GM21423 (cell line): ENCODE measurements around the gene KRT14.
"Not testable (repeated sequence)": the region's sequence is repeated elsewhere in the genome, so short reads cannot be mapped to it uniquely, and the experiment has no call there.

Source experiments
- ATAC-seq: cut with Tn5 transposase; IDR thresholded peaks from one replicate; pipeline ENCODE4 v1.9.1; 2021; ENCODE audit warnings: mild to moderate bottlenecking, moderate library complexity; ENCODE audit not compliant: unreplicated experiment

KRT14 gene

DNA sequence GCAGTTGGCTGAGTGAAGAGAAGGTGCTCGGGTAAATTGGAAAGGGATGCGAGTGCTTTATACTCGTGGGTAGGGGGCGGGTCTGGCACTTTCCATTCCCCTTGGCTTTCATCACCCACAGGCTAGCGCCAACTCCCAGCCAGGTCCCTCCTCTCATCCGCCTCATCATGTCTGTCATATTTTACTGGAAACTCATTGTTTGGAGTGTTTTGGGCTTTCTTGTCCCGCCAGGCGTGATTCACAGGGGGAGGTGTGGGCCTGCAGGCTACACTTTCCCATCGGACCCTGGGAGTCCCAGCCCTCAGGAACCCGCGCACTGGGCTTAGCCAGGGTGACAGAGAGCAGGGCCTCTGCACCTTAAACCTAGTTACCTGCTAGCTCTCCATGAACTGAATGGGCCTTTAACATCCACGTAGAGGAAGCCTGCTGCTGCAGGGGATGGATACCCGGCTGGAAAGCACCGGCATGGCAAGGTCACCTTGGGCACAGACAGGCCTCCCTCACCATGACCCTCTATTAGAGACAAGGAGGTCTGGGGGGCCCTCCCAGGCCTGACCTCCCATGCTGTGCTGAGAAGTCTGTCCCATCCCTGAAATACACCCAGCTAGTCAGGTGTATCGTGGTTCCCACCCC, at the start of gene KRT14:
KRT14 (minus strand) TSS at position 33 of the 633 bp plus-strand sequence. CDS start 61 bp downstream, outside the sequence.
- no peak for ATAC-seq

DNA sequence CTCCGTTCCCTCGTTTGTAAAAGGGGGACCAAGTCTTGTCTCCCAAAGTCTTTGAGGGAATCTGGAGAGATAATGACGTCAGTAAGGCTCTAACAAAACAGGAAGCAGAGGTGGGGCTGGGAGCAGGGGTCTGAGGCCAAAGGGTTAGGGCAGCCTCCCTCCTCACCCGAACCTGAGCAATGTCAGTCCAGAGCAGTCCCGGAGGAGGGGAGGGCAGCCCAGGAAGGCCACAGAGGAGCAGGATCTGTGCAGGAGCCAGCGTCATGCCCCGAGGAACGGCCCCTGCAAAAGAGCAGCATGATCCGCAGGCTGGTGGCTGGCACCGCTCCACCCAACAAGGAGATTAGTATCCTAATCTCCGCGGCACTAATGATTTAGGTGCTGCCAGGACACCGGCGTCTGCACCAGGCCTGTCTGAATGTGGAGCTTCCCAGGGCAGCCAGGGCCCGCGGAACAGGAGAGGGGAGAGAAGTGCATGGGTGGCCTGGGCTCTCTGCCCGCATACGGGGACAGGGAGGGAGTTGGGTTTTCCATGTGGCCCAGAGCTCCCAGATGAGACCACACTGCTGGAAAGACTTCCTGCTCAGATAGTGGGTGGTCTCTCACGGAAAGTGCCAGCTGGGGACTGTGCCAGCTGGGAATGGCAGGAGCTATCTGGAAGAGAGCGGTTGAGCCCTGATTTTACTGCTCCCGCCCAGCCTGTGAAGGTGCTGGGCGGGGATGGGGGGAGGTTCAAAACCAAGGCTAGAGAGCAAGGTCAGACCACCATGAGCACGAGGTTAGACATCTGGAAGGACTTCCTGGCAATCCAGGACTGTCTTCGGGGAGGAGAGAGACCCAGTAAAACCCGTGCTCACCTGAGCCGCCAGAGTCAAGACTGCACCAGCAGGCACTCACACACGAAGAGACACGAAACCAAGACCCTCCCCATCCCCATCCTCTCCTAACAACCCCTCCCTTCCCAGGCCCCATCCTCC, 48.7 kb upstream of the KRT14 start:
- no peak for ATAC-seq

DNA sequence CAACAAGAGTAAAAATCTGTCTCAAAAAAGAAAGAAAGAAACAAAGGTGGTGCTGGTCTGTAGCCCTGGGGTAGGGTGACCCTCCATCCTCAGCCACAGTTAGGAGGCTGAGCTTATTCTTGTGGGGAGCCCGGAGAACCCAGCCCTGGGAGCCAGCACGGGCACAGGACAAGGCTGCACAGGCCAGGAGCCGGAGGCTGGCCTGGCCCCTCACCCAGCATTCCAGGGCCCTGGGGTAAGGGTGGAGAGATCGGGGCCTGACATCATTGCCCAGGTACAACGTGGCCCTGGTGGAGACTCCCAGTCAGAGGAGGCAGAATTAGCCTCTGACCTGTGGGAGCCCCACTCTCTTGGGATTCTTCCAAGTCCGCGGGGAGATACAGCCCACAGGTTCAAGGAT, 47.9 kb upstream of the KRT14 start:
- ATAC-seq, result no peak

DNA sequence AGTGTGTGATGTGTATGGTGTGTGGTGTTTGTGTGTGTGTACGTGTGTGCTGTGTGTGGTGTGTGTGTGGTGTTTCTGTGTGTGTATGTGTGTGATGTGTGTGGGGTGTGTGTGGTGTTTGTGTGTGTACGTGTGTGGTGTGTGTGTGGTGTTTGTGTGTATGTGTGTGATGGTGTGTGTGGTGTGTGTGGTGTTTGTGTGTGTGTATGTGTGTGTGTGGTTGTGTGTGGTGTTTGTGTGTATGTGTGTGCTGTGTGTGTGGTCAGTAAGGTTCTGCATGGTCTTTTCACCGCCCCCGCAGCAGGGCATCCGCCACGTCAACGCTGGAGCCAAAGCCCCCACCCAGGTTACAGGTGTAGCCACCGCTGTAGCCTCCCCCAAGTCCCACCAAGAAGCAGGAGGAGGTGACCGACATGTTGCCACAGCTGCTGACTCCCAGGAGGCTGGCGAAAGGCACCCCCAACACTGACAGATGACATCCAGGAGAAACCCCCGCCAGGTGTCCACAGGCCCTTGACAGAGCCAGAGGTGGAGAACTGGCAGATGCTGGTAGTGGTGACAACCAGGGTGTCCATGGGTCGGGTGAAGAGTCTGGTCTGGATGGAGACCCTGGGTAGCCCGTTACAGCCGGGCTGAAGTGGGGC, 47.0 kb upstream of the KRT14 start:
- no peak for ATAC-seq

DNA sequence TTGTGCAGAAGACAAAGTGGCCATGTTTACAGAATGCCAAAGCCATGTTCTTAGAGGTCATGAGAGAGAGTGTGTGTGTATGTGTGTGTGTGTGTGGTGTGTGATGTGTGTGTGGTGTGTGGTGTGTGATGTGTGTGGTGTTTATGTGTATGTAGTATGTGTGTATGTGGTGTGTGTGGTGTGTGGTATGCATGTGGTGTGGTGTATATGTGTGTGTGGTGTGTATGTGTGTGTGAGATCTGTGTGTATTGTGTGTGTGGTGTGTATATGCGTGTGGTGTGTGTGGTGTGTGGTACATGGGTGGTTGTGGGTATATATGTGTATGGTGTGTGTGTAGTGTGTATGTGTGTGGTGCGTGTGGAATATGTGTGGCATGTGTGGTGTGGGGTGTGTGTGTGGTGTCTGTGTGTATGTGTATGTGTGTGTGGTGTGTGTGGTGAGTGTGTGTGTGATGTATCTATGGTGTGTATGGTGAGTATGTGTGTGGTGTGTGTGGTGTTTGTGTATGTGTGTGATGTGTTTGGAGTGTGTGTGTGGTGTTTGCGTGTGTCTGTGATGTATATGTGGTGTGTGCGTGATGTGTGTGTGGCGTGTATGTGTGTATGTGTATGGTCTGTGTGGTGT, 45.9 kb upstream of the KRT14 start:
- ATAC-seq, result no peak

DNA sequence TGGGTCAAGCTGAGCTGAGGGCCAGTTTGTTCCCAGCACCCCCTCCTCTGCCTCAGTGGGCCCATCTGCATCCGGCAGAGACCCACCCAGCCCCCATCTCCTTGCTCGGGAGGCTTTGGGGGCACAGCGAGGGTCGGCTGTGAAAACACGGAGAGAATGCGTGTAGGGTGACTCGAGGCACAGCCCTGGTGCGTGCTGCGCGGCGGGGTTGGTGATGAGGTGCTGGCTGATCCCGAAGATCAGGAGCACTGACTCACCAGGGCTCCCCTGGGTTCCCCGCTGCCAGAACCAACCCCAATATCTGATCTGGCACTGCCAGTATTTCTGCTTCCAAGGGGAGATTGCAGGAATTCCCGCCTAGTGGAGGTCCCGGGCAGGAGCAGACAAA, 45.2 kb upstream of the KRT14 start:
- ATAC-seq, result no peak

DNA sequence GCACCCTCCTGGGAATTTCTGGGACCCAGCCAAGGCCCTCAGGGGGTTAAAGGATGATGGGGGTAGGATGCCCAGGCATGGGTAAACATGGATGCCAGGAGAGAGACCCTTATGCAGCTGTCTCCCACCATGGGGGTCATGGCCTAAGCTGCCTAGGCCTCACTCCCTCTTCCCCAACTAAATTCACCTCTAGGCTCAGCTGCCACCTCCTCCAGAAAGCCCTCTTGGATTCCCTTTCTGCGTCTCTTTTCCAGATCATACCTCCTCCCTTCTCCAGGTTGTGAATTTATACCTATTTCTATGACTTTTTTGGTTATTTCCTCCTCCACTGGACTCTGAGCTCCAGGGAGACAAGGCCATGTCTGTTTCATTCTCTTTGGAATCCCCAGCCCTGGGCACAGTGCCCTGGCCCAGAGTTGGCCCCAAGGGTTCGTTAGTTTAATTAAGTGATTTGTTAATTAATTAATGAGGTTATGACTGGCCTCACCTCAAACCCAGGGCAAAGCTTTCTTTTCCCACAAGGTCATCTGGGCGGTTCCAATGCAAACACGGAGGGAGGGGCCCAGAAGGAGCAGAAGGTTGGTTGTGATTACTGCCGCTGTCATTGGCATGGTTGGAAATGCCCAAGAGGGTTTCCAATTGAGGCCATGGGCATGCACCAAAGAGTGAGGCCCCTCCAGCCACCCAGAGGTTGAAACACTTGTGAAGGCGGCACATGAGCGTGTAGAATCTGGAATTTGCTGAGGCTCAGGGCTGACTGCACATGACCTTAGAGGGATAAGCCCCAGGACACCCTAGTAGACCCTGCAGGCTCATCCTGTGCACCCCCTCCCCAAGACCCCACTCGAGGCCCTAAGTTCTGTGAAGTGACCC, 44.6 kb upstream of the KRT14 start:
- ATAC-seq, result no peak

DNA sequence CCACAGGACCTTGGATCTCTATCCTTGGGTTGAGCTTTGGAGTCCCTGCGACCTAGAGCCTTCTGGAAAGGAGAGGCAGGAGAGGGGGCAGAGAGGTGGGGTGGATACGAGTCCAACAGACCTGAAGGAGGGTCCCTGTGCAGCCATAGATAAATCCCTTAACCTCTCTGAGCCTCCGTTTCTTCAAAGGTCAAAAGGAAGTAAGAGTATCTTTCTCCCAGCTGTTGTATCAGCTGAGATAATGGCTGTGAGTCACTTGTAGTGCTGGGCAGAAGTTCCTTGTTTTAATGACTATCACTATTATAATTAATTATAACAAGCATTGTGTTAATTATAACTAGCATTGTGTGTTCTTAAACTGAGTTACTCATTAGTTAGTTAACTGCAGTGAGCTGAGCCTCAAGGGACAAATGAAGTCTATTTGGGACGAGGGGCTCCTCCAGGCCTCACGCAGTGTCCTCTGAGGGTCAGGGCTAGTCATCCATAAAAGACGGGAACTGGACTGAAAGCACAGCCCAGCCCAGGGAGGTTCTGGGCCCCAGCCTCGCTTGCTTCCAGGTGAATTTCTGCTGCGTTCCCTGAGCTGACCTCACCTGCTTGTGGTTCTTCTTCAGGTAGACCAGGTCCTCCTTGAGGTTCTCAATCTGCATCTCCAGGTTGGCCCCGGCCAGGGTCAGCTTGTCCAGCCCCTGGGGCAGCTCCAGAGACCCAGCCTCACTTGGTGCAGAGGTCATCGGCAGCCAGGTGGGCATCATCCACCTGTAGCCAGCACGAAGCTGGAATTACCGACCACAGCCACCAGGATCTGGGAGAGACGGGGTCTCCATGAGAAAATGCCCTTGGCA, 43.4 kb upstream of the KRT14 start:
- ATAC-seq, result no peak

DNA sequence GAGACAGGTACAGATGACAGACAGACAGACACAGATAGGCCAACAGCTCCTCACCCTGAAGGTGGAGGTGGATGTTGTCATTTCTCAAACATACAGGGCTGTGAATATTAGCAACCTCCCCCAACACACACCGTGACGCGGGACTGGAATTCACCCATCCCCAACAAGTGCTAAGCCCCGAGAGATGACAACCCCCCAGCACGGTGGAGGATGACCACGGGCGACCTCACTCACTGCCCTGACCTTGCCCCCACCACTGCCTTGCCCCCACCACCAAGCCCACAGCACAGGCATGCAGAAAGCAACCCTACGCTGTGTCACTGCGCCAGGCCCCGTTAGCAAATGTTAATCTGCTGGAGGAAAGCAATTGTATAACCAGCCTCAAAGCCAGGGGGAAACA, 42.6 kb upstream of the KRT14 start:
- ATAC-seq, result no peak

DNA sequence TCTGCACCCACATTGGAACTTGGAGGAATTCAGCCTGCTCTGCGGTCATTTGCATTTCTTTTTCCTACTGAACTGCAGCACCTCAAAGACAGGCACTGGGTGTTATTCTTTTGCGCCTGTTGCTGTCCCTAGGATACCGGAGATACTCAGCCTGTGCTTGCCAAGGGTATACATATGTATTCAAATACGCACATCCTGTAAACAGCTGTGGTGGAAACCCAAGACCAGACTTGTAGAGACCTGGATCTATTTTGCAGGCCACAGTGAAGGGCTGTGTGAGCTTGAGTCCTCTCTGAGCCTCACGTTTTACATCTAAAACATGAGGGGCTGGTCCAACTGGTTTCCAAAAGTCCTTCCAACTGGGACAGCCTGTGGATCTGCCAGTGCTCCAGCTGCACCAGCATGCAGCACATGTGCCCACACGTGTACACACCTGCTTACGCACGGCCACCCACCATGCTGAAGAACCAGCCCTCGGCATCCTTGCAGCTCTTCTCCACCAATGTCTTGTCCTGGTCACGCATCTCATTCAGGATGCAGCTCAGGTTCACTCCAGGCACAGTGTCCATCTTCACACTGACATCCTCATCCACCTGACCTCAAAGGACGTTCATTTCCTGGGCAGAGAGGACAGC, 42.0 kb upstream of the KRT14 start:
- not testable (repeated sequence) for ATAC-seq

DNA sequence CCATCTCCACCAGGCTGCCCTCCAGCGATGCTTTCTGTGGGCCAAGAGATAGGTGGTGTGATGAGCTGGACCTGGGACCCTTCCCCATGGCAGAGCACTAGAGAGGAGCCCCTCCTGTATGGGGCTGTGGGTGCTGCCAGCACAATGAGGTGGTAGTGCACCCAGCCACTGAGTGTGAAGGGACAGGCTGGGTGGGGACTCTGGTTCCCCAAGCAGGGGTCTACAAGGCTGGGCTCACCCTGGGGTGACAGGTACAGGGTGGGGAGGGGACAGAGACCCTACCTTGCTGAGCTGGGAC, 41.3 kb upstream of the KRT14 start:
- ATAC-seq, result not testable (repeated sequence)

DNA sequence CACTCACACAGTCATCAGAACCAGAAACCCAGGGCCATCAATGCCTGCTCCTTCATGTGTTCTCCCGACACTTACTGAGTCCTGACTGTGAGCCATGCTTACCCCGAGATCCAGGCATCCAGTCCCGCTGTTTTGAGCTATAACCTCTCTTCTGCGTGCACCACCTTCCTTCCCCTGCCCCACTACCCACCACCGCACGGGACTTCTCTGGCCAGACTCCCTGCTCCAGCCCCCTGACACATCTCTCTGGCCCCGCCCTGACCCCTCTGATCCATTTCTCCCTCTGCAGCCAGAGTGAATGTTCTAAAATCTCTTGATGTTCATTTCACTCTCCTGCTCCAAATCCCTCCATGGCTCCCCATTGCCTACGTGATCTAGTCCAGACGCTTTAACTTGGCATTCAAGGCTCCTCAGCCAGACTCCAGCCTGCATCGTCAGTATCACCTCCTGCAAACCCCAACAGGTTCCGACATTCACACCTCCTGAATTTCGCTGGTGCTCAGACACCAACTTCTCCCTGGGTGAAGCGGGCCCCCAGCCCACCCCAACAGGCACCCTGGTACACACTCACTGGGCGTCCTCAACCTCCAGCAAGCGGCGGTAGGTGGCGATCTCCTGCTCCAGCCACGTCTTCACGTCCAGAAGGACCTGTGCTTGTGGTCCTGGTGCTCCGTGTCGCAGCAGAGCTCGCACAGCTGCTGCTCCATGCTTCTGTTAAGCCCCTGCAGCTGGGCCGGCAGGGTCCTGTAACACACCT, 40.8 kb upstream of the KRT14 start:
- no peak for ATAC-seq

DNA sequence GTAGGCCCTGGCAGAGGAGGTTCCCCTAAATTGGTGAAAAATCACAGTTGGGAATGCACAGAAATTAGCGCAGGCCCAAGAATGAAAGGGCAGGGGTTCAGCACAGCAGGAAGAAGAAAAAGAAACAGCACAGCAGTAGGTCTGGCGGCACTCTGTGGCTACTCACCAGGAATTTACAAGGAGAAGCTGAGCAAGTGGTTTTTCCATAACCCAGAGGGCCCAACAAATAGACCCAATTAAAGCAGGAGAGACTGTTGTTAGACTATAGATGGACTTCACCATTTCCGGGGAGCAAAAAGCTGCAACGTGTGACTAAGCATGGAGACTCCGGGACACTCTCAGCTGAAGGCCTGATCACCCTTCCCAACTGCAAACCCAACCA, 40.2 kb upstream of the KRT14 start:
- ATAC-seq, result not testable (repeated sequence)

DNA sequence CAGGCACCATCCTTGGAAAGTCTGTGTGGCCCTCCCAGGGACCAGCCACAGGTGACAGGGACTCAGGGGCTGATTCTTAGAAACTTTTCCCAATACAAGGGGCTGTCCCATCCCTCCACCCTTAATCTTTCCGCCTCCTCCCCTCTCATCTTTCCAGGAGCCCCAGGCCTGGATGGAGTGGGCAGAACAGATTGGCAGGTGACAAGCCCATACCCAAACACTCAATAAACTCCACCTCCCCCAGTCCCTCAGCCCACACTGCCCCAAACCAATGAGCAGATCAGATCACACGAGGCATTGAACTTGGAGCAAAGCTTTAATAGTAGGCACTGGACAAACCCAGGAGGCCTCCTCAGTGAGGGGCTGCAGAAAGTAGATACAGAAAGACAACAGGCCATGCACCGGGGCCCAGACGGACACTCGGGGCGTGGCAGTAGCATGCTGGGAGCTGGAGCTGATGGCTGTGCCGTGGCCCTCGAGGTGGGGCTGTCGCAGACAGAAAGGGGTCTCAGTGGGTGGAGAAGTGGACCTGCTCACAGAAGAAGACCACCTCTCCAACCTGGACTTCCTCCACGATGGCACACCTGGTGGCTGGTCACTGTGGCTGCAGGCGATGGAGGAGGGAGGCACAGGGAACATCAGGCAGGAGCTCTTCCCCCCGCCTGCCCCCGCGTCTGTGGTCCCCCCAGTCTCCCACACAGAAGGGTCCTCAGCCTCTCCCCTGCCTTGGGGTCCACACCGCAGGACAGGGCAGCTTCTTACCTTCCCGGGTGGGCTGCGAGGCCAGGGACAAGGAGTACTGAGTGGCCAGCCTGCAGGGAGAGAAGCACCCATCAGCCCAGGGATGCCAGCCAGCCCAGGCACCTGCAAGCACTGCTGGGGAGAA, 39.6 kb upstream of the KRT14 start:
- not testable (repeated sequence) for ATAC-seq

DNA sequence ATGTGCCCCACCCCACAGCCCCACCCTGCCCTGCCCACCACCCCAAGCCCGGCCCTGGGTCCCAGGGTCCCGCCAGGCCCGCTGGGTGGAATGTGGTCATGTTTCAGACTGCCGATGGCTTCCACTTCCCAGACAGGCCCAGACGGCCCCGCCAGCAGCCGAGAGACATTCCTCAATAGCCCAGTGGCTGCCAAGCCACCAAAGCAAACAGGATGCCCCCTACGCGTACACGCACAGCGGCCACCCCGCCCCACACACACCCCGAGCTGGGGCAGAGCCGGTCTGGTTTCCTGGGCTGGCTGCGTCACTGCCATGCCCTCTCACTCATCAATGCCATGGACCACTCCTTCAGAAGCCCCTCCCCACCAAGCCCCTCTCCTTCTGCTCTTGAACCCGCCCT, 38.9 kb upstream of the KRT14 start:
- no peak for ATAC-seq

DNA sequence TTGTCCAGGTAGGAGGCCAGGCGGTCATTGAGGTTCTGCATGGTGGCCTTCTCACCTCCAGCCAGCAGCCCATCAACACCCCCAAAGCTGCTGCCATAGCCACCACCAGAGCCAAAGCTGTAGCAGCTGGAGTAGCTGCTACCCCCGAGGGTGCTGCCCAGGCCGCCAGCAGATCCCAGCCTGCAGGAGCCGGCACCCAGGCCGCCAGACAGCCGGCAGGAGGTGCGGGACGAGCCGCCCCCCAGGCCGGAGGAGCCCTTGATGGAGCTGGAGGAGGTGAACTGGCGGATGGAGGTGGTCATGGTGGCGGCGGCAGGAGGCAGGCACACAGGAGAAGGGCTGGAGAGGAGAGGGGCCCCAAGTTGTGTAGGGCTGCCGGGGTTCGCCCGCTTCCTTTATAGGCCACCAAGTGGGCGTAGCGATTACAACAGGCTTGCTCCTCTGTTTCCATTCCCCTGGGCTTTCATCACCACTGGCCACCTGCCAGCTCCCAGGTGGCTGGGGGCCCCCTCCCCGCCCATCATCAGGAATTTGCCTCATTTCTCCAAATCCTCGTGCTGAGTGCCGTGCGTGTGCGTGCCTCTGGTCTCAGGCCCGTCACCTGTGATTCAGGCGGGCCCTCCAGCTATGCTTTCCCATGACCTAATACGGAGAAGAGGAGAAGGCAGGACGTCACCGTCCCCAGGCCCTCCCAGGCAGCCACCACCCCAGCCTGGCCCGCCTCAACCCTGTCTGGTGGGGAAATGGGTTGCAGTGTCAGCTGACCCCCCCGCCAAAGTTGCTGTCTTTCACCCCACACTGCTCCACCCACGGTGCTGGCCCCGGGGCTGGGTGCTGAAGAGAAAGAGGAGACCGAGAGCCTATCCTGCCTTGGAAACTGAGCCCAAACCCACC, 37.8 kb upstream of the KRT14 start, which contains the start of gene KRT17:
KRT17 (minus strand) TSS at position 368 of the 894 bp plus-strand sequence; CDS start at position 302, 66 bp downstream.
- no peak for ATAC-seq
